ENCODE measurements around the gene OR5AL1.
"Not testable (repeated sequence)": the region's sequence is repeated elsewhere in the genome, so short reads cannot be mapped to it uniquely, and the experiment has no call there.

Gene OR5AL1

DNA sequence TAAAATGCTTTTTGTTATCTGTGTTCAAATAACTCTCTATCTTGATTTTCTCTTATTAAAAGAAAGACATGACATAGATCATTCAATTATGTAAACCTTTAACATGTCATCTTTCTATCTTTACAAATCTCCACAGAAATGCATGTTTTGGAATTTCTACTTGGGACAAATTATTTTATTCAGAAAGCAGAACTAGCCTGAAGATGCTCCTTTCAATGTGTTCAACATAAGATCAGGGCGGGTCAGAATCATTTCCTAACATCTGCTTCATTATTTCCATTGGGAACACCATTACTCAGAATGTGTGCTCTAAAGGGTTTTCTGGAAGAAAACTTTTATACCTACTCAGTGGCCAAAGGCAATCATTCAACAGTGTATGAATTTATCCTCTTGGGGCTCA is at the start of gene OR5AL1:
Gene OR5AL1 (plus strand): TSS at position 301 of the 400 bp plus-strand sequence.
- no peaks in the 10 kb centered on the region for H3K27me3 ChIP-seq (replicated peaks; ENCODE audit: control insufficient read depth, insufficient read depth, low read length)
- H3K9me3 ChIP-seq (ENCODE audit: control insufficient read depth, low read length): no peaks in the 10 kb centered on the region
- H3K36me3 ChIP-seq (ENCODE audit: control insufficient read depth, insufficient read depth, low read length, severe bottlenecking): no peaks in the 10 kb centered on the region
- DNase-seq (ENCODE audit: low read depth): no peak
- no peaks in the 10 kb centered on the region for H3K4me1 ChIP-seq (ENCODE audit: control insufficient read depth, insufficient read depth, low read length)
- no peak within 1 kb of the TSS for H3K9ac ChIP-seq (ENCODE audit: low read length)
- H3K4me3 ChIP-seq (ENCODE audit: low read length): no peak within 1 kb of the TSS

DNA sequence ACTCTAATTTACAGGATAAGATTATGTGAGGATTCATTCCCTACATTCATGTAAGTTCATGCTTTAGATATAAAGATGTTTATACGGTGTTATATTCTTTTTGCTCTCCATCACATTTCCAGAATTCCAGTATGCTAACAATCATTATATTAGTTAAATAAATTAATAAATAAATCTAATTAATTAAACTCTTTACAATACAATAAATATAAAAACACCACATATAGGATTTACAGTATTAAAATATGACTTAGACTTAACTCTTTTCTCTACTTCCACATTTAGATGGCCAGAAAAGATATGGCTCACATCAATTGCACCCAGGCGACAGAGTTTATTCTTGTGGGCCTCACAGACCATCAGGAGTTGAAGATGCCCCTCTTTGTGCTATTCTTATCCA is 37.2 kb upstream of the OR5AL1 start, which contains the start of gene OR8U1:
Gene OR8U1 (plus strand): TSS at position 301 of the 400 bp plus-strand sequence. CDS start 0 bp downstream, at position 301.
- Histone ChIP-seq H3K36me3 (ENCODE audit: control insufficient read depth, insufficient read depth, low read length, severe bottlenecking) (no peaks in the 10 kb centered on the region), H3K9ac (ENCODE audit: low read length) (no peak within 1 kb of the TSS)
- no peak for DNase-seq (ENCODE audit: low read depth)

DNA sequence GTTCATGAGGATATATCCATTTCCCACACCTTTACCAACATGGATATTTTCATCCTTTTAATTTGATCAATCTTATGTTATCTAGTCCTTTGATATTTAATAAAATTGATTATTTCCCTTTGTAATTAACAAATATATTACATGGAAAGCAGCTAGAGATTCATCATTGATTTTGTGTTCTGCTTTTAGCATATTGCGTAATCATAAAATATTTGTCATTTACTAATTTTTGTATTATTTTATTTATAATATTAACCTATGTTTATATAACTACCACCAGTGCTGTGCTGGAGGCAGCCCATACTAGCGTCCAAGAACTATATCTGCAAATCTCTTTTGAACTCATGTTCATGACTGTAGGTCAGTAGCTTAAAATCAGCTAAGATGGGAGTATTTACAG is 32.4 kb upstream of the OR5AL1 start:
- no peak overlapping the region for H3K4me3 ChIP-seq (ENCODE audit: low read length)
- H3K36me3 ChIP-seq (ENCODE audit: control insufficient read depth, insufficient read depth, low read length, severe bottlenecking): no peaks in the 10 kb centered on the region
- H3K4me1 ChIP-seq (ENCODE audit: control insufficient read depth, insufficient read depth, low read length): no peaks in the 10 kb centered on the region
- no peak for DNase-seq (ENCODE audit: low read depth)
- no peaks in the 10 kb centered on the region for H3K27me3 ChIP-seq (replicated peaks; ENCODE audit: control insufficient read depth, insufficient read depth, low read length)
- no peaks in the 10 kb centered on the region for H3K9me3 ChIP-seq (ENCODE audit: control insufficient read depth, low read length)
- H3K9ac ChIP-seq (ENCODE audit: low read length): no peak overlapping the region

More for the DNA sequence above, 37.2 kb upstream of the OR5AL1 start, which contains the start of gene OR8U1:
- no peaks in the 10 kb centered on the region for H3K9me3 ChIP-seq (ENCODE audit: control insufficient read depth, low read length)
- H3K4me3 ChIP-seq (ENCODE audit: low read length): no peak within 1 kb of the TSS
- no peaks in the 10 kb centered on the region for H3K4me1 ChIP-seq (ENCODE audit: control insufficient read depth, insufficient read depth, low read length)
- no peaks in the 10 kb centered on the region for H3K27me3 ChIP-seq (replicated peaks; ENCODE audit: control insufficient read depth, insufficient read depth, low read length)

DNA sequence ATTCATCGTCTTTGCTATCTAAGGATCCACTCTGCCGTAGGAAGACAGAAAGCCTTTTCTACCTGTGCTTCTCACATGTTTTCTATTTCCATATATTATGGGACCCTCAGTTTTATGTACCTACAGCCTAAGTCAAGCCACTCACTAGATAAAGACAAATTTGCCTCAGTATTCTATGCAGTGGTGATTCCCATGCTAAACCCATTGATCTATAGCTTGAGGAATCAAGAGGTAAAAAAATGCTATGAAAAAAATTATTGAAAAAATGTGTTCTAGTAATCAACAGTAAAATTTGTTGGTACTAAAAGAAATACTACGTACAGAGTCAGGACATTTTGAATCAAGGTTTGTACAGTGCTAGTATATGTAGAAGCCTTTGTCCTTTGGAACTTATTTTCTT is 18.1 kb upstream of the OR5AL1 start:
- H3K27me3 ChIP-seq (replicated peaks; ENCODE audit: control insufficient read depth, insufficient read depth, low read length): no peaks in the 10 kb centered on the region
- H3K9me3 ChIP-seq (ENCODE audit: control insufficient read depth, low read length): no peaks in the 10 kb centered on the region
- no peak overlapping the region for H3K9ac ChIP-seq (ENCODE audit: low read length)
- H3K4me1 ChIP-seq (ENCODE audit: control insufficient read depth, insufficient read depth, low read length): no peaks in the 10 kb centered on the region
- no peaks in the 10 kb centered on the region for H3K36me3 ChIP-seq (ENCODE audit: control insufficient read depth, insufficient read depth, low read length, severe bottlenecking)
- no peak for DNase-seq (ENCODE audit: low read depth)
- no peak overlapping the region for H3K4me3 ChIP-seq (ENCODE audit: low read length)

DNA sequence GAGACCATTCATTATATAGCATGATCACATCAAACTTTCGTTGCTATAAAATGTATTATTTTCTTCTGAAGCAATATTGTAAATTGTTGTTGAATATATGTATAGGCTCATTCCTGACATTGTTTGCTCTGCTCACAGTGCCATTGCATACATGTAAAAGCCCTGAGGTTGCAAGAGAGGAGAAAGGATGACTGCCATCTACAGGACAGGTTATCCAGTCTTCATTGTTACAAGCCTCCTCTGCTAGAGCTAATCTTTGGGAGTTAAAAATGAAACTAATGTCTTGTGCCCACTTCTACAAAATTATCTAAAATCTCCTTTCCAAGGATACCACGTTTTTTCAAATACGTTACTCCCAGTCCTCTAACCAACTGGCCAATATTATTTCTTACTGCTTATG is 16.4 kb upstream of the OR5AL1 start:
- H3K36me3 ChIP-seq (ENCODE audit: control insufficient read depth, insufficient read depth, low read length, severe bottlenecking): no peaks in the 10 kb centered on the region
- no peaks in the 10 kb centered on the region for H3K27me3 ChIP-seq (replicated peaks; ENCODE audit: control insufficient read depth, insufficient read depth, low read length)
- no peaks in the 10 kb centered on the region for H3K4me1 ChIP-seq (ENCODE audit: control insufficient read depth, insufficient read depth, low read length)
- no peak overlapping the region for H3K9ac ChIP-seq (ENCODE audit: low read length)
- no peak for DNase-seq (ENCODE audit: low read depth)
- H3K9me3 ChIP-seq (ENCODE audit: control insufficient read depth, low read length): no peaks in the 10 kb centered on the region
- H3K4me3 ChIP-seq (ENCODE audit: low read length): no peak overlapping the region

DNA sequence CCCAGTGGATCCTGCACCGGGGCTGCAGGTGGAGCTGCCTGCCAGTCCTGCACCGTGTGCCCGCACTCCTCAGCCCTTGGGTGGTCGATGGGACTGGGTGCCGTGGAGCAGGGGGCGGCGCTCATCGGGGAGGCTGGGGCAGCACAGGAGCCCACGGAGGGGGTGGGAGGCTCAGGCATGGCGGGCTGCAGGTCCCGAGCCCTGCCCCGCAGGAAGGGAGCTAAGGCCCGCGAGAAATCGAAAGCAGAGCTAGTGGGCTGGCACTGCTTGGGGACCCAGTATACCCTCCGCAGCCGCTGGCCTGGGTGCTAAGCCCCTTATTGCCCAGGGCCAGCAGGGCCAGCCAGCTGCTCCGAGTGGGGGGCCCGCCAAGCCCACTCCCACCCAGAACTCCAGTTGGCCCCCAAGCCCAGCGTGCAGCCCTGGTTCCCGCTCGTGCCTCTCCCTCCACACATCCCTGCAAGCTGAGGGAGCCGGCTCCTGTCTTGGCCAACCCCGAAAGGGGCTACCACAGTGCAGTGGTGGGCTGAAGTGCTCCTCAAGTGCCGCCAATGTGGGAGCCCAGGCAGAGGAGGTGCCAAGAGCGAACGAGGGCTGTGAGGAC is 10.5 kb upstream of the OR5AL1 start:
- not testable (repeated sequence) for H3K9ac ChIP-seq (ENCODE audit: low read length); H3K9me3 ChIP-seq (ENCODE audit: control insufficient read depth, low read length); H3K27me3 ChIP-seq (replicated peaks; ENCODE audit: control insufficient read depth, insufficient read depth, low read length); H3K4me3 ChIP-seq (ENCODE audit: low read length); H3K36me3 ChIP-seq (ENCODE audit: control insufficient read depth, insufficient read depth, low read length, severe bottlenecking); DNase-seq (ENCODE audit: low read depth); H3K4me1 ChIP-seq (ENCODE audit: control insufficient read depth, insufficient read depth, low read length)

DNA sequence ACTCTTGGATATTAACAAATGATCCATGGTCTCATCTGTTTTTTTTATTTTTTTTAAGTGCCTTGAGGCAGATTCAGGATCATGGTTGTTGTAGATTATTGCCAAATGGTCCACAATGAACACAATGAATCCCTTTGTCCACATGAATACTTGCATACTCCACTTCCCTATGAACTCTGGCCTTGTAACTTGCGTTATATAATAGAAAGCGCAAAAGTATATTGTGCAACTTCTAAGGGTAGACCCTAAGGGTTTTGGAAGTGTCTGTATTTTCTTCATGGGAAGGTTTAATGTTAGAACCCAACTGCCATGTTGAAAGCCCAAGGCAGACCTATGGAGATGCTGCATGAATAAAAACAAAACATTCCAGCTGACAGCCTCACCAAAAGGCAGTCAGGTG is 8.1 kb upstream of the OR5AL1 start:
- H3K36me3 ChIP-seq (ENCODE audit: control insufficient read depth, insufficient read depth, low read length, severe bottlenecking): no peaks in the 10 kb centered on the region
- no peak for DNase-seq (ENCODE audit: low read depth)
- no peaks in the 10 kb centered on the region for H3K9me3 ChIP-seq (ENCODE audit: control insufficient read depth, low read length)
- H3K4me3 ChIP-seq (ENCODE audit: low read length): no peak overlapping the region
- H3K4me1 ChIP-seq (ENCODE audit: control insufficient read depth, insufficient read depth, low read length): no peaks in the 10 kb centered on the region
- H3K9ac ChIP-seq (ENCODE audit: low read length): no peak overlapping the region
- no peaks in the 10 kb centered on the region for H3K27me3 ChIP-seq (replicated peaks; ENCODE audit: control insufficient read depth, insufficient read depth, low read length)

DNA sequence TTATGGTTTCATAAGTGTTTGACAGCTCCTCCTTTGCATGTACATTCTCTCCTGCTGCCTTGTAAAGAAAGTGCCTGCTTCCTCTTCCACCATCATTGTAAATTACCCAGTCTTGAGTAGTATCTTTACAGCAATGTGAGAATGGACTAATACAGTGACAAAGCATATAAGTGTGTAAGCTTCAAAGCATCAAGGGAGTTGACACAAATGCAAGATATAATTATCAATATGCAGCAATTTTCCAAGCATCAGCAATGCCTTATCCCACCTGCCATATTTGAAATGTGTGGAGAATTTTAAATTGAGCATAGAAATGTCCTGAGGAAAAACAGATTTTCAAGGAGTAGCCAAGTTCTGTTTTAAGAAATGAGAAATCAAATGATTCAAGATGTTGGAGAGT is 1.7 kb upstream of the OR5AL1 start:
- H3K9ac ChIP-seq (ENCODE audit: low read length): no peak overlapping the region
- no peaks in the 10 kb centered on the region for H3K4me1 ChIP-seq (ENCODE audit: control insufficient read depth, insufficient read depth, low read length)
- no peaks in the 10 kb centered on the region for H3K27me3 ChIP-seq (replicated peaks; ENCODE audit: control insufficient read depth, insufficient read depth, low read length)
- H3K36me3 ChIP-seq (ENCODE audit: control insufficient read depth, insufficient read depth, low read length, severe bottlenecking): no peaks in the 10 kb centered on the region
- H3K4me3 ChIP-seq (ENCODE audit: low read length): no peak overlapping the region
- no peak for DNase-seq (ENCODE audit: low read depth)
- no peaks in the 10 kb centered on the region for H3K9me3 ChIP-seq (ENCODE audit: control insufficient read depth, low read length)

DNA sequence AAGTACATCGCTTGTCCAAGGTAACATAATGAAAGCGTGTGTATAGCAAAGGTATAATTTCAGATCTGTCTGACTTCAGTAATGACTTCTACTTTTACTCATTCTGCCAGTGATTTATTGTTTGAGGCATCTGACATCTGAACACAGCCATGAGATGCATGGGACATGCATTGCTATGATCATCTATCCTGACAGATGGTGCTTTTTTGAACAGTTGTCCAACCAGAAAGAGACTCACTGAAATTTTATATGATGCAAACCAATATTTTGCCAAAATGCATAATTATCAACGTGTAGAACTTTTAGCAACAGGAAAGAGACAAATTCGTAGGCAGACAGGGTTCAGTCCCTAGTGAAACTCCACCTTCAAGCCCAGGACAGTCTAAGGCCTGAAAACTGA is 41.0 kb downstream of the OR5AL1 start:
- no peak for DNase-seq (ENCODE audit: low read depth)
- no peaks in the 10 kb centered on the region for H3K27me3 ChIP-seq (replicated peaks; ENCODE audit: control insufficient read depth, insufficient read depth, low read length)
- no peaks in the 10 kb centered on the region for H3K36me3 ChIP-seq (ENCODE audit: control insufficient read depth, insufficient read depth, low read length, severe bottlenecking)
- no peak overlapping the region for H3K9ac ChIP-seq (ENCODE audit: low read length)
- no peaks in the 10 kb centered on the region for H3K4me1 ChIP-seq (ENCODE audit: control insufficient read depth, insufficient read depth, low read length)
- no peaks in the 10 kb centered on the region for H3K9me3 ChIP-seq (ENCODE audit: control insufficient read depth, low read length)
- H3K4me3 ChIP-seq (ENCODE audit: low read length): no peak overlapping the region

DNA sequence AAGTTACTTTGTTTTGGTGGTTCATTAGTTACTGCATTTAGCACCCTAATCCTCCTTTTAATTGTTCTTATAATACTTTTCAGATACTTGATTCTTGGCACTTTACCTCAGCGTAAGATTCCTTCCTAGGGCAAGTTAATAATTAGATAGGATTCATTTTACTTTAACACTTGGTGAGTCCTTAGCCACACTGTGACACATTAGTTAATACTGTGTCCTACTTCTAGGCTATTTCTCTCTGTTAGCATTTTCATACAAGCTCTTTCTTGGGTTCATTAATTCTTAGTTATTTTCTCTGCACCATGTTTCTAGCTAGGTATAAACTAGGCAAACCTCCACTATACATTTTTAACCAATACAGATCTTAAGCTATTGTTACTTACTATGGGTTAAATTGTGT is 44.6 kb downstream of the OR5AL1 start:
- H3K4me3 ChIP-seq (ENCODE audit: low read length): no peak overlapping the region
- H3K9ac ChIP-seq (ENCODE audit: low read length): no peak overlapping the region
- no peaks in the 10 kb centered on the region for H3K36me3 ChIP-seq (ENCODE audit: control insufficient read depth, insufficient read depth, low read length, severe bottlenecking)
- no peak for DNase-seq (ENCODE audit: low read depth)
- H3K9me3 ChIP-seq (ENCODE audit: control insufficient read depth, low read length): peaks cover 4% of the 10 kb centered on the region
- H3K4me1 ChIP-seq (ENCODE audit: control insufficient read depth, insufficient read depth, low read length): no peaks in the 10 kb centered on the region
- H3K27me3 ChIP-seq (replicated peaks; ENCODE audit: control insufficient read depth, insufficient read depth, low read length): no peaks in the 10 kb centered on the region

Measured in adipocyte (in vitro differentiated cells).